HG03565 (cell line): ENCODE measurements around the gene CLIP2.
"Not testable (repeated sequence)": the region's sequence is repeated elsewhere in the genome, so short reads cannot be mapped to it uniquely, and the experiment has no call there.

Experiments
- ATAC-seq: cut with Tn5 transposase; IDR thresholded peaks from one replicate; pipeline ENCODE4 v1.9.1; 2021; ENCODE audit warnings: mild to moderate bottlenecking, moderate library complexity; ENCODE audit not compliant: unreplicated experiment

CLIP2 gene

DNA sequence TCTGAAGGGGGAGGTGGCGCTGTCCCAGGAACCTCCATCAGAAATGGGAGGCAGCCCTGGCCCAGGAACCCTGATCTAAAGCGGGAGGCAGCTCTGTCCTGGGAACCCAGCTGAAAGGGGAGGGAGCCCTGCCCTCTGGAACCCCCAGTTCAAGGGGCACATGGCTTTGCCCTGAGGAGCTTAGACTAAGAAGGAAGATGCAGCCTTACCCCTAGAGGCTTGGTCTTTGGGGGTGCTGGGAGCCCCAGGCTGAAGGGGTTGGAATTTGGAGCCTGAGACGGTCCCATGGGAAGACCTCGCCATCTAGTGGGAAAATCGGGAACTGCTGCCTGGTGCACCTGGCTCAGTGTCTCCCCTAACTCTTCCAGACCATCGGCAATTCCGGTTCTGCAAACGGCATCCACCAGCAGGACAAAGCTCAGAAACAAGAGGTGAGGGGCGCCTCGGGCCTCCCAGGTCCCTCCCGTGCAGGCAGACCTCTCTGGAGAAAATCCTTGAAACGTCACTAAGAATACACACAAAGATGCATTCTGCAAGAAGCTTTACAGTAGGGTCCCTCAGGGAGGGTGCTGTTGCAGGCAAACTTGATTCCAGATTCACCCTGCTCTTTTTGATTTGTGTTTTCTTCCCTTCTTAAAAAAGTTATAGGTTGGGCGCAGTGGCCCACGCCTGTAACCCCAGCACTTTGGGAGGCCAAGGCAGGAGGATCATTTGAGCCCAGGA, 112.1 kb downstream of the CLIP2 start:
- no peak for ATAC-seq

DNA sequence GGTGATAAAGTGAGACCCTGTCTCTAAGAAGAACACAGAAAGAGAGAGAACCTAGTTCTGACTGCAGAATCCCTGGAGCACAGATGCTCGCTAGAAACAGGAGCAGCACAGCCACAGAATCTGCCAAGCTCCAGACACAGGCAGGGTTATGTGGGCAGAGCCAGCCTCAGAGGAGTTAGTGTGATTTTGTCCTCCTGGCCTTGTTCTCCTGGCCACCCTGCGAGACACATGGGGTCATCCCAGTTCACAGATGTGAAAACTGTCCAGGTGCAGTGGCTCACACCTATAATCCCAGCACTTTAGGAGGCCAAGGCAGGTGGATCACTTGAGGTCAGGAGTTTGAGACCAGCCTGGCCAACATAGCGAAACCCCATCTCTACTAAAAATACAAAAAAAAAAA, 113.5 kb downstream of the CLIP2 start:
- not testable (repeated sequence) for ATAC-seq

GRCh38 chr7:74403521-74404387, 114.5 kb downstream of the CLIP2 start:
- ATAC-seq, result no peak

DNA sequence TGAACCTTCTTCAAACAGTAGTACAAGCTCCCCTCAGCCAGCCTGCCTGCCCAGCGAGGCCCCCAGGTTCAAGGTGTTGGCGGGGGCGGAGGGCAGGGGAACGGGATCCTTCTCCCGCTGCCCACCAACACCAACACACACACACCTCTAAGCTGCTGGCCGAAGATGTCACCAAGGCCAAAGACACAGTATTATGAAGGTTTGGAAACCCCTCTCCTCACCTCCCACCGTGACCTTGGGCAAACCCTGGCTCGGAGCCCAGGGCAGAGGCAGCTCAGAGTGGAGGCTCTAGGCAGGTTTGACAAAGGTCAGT, 115.1 kb downstream of the CLIP2 start:
- ATAC-seq, result no peak

DNA sequence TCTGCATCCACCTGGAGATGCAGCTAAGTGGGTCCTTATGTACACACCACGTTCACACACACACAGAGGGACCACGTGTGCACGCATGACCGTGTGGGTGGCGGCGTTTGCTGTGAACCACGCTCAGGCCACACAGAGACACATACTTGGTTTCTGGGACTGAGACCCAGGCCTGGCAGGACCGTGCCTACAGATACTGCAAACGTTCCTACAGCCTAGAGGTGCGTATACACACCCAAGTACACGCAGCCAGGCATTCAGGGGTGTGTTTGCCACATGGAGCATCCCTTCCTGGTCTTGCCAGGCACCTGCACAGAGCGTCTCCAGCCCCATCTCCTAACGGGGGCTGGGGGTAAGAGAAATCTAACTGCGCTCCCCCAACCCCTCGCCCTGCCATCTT, 115.5 kb downstream of the CLIP2 start:
- ATAC-seq, result no peak

- no peak for ATAC-seq
Measured at GRCh38 chr7:74405191-74405898, 116.1 kb downstream of the CLIP2 start.

DNA sequence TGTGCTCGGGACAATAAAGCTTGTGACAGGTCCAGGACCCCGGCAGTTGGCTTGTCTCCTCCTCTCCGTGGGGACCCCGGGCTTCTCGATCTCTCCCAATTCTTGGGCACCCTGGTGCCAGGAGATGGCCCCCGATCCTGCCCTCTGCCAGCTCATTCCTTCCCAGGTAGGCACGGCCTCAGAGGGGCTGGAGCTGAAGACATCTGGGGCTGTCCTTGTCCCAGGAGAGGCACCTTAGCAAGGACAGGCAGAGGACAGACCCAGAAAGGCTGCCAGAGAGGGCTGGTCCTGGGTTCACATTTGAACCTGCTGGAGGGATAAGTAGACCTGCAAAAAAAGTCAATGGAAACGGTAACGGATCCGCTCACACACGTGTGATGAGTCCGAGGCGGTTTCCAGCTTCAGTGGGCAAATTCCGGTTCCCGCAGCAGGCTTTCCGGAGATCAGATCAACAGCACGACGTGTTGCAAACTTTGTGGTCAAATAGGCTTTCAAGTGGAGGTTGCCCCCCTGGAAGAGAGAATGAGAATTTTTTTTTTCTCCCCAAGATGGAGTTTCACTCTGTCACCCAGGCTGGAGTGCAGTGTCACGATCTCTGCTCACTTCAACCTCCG, 116.8 kb downstream of the CLIP2 start:
- ATAC-seq, result no peak

DNA sequence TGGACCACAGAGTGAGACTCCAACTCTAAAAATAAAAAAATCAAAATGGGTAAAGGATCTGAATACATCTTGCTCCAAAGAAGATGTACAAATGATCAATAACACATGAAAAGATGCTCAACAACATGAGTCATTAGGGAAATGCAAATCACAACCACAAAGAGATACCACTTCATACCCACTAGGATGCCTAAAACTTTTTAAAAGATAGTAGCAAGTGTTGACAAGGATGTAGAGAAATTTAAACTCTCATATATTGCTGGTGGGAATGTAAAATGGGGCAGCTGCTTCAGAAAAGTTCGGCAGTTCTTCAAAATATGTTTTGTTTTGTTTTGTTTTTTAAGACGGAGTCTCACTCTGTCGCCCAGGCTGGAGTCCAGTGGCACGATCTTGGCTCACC, 118.8 kb downstream of the CLIP2 start:
- ATAC-seq, result no peak

DNA sequence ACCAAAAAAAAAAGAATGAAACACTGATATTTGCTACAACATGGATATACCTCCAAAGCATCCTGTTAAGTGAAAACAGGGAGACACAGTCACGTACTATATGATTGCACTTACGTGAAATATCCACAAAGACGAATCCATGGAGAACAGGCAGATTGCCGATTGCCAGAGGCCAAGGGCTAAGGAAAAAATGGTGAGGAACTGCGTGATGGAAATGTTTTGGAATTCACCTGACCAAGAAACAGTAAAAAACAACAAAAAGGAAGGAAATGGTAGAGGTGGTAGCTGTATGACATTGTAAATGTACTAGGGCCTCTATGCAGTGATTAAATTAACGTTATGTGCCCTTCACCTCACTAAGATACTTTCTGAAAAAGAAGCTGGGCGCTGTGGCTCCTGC, 120.4 kb downstream of the CLIP2 start:
- ATAC-seq, result no peak

DNA sequence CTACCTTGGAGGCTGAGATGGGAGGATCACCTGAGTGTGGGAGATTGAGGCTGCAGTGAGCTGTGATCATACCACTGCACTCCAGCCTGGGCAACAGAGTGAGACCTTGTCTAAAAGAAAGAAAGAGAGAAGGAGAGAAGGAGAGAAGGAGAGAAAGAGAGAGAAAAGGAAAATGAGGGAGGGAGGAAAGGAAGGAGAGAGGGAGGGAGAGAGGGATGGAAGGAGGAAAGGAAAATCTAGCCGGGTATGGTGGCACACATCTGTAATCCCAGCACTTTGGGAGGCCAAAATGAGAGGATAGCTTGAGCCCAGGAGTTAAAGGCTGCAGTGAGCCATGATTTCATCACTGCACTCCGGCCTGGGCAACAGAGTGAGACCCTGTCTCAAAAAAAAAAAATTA, 121.6 kb downstream of the CLIP2 start:
- no peak for ATAC-seq

DNA sequence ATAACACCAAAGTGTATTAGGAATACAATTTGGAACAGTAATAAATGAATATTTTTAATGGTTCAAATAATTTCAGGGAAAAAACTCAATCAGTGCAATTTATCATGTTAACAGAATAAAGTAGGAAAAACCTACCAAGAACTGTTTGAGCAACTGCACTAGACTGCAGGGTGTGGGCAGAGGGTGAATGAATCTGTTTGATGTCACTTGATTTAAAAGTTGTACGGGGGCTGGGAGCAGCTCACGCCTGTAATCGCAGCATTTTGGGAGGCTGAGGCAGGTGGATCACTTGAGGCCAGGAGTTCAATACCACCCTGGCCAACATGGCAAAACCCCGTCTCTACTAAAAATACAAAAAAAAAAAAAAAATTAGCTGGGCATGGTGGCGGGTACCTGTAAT, 122.4 kb downstream of the CLIP2 start:
- ATAC-seq, result not testable (repeated sequence)

- ATAC-seq, result no peak
Measured at GRCh38 chr7:74412056-74412455, 122.8 kb downstream of the CLIP2 start.

GRCh38 chr7:74412603-74413002, 123.4 kb downstream of the CLIP2 start:
- ATAC-seq, result no peak

- not testable (repeated sequence) for ATAC-seq
Measured at GRCh38 chr7:74414595-74415333, 125.6 kb downstream of the CLIP2 start.

- no peak for ATAC-seq
Measured at GRCh38 chr7:74417419-74417971, 128.3 kb downstream of the CLIP2 start.

DNA sequence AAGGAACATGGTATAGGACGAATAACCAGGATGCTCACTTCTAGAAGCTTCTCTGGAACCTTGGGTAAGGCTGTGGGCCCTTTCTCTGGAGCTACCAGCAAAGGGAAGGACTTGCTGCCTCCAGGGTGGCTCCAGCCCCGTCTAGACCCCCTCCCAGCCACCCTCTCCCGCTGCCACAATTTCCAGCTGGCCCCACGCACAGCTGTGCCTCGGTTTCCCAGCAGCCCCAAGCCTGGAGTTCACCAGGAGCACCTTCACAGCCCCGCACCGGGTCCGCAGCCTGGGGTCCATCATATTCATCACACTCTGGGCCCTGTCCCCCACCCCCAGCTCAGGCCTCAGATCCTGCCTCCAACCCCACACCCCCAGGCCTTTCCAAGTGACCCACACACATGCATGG, 128.9 kb downstream of the CLIP2 start:
- ATAC-seq, result no peak

DNA sequence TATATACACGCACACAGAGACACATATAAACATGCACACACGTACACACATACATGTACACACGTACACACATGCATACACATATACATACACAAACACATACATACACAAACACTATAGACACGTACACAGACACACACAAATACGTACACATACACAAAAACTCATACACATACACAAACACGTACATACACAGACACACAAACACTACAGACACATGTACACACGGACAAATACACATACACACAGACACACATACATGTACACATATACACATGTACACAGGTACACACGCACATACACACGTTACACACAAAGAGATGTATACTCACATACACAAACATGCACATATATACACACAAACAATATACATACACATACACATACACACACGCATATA, 129.3 kb downstream of the CLIP2 start:
- ATAC-seq, result no peak

GRCh38 chr7:74419232-74419631, 130.0 kb downstream of the CLIP2 start:
- not testable (repeated sequence) for ATAC-seq

DNA sequence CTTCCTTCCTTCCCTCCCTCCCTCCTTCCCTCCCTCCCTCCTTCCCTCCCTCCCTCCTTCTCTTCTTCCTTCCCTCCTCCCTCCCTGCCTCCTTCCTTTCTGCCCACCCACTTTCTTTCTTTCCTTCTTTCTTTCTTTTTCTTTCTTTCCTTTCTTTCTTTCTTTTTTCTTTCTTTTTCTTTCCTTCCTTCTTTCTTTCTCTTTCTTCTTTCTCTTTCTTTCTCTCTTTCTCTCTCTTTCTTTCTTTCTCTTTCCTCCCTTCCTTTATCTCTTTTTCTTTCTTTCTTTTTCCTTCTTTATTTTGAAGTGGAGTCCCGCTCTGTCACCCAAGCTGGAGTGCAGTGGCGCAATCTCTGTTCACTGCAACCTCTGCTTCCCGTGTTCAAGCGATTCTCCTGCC, 130.8 kb downstream of the CLIP2 start:
- no peak for ATAC-seq

- no peak for ATAC-seq
Measured at GRCh38 chr7:74424291-74424880, 135.2 kb downstream of the CLIP2 start.
